Vagina (tissue), 2 donors: ENCODE measurements around the gene DAB1. TPM values are rescaled to one million over a fixed set of nuclear protein-coding genes. Genes with fewer than 3 reads are reported as not detected.

ENCODE experiments used
- DNase-seq, 2 donors: peaks; one replicate each; pipeline ENCODE4 v3.0.0-alpha.2; 2017; ENCODE audit errors: extremely low spot score in 2 of 2
- H3K27ac ChIP-seq: fragments of 200-600 bp; sonication (generic); one replicate; pipeline ENCODE4 v1.5.1; 2019
- H3K27me3 ChIP-seq: fragments of 200-600 bp; sonication (generic); one replicate; pipeline ENCODE4 v1.5.1; 2019
- H3K36me3 ChIP-seq, 2 donors: fragments of 200-600 bp; sonication (generic); one replicate each; pipeline ENCODE4 v1.5.1; 2017 to 2019
- H3K4me1 ChIP-seq: fragments of 200-600 bp; sonication (generic); one replicate; pipeline ENCODE4 v1.5.1; 2019
- H3K4me3 ChIP-seq, 2 donors: fragments of 200-600 bp; sonication (generic); 1 replicate in 1 of 2; 2 replicates in 1 of 2; pipeline ENCODE4 v1.5.1; 2016 to 2019
- H3K9me3 ChIP-seq: fragments of 200-600 bp; sonication (generic); one replicate; pipeline ENCODE4 v1.5.1; 2019
- CTCF ChIP-seq, 3 experiments: fragments of 450-650 bp in 2 of 3; fragments of 200-600 bp in 1 of 3; sonication (generic) in 1 of 3; IDR thresholded peaks; one replicate each; pipeline ENCODE4 v1.5.1; 2017 to 2019; ENCODE audit warnings: antibody characterized with exemption in 3 of 3, mild to moderate bottlenecking in 2 of 3, moderate library complexity in 2 of 3
- POLR2A ChIP-seq, 2 donors: fragments of 450-650 bp; IDR thresholded peaks; one replicate each; pipeline ENCODE4 v1.6.1; 2017; ENCODE audit warnings: antibody characterized with exemption in 2 of 2, mild to moderate bottlenecking in 2 of 2, moderate library complexity in 2 of 2
- POLR2AphosphoS5 ChIP-seq, 2 donors: sonication (generic); formaldehyde crosslinking; IDR thresholded peaks; one replicate each; pipeline ENCODE4 v1.9.0; 2017; ENCODE audit warnings: antibody characterized with exemption in 2 of 2, mild to moderate bottlenecking in 2 of 2, low read depth in 1 of 2; ENCODE audit not compliant: insufficient read depth in 1 of 2
- intact Hi-C: fragments of 100-400 bp; cut with DNase I; formaldehyde crosslinking; loops from one replicate; pipeline ENCODE4 v1.15.1; 2023
- total RNA-seq: library from RNA; depleted of rRNA; stranded (reverse); fragments of >200 nt; gene quantifications from one replicate; pipeline ENCODE4 v1.2.3, GENCODE V29; 2016

Gene DAB1
- total RNA-seq, 1 donor from 2014 or later, result 0.25 TPM

DNA sequence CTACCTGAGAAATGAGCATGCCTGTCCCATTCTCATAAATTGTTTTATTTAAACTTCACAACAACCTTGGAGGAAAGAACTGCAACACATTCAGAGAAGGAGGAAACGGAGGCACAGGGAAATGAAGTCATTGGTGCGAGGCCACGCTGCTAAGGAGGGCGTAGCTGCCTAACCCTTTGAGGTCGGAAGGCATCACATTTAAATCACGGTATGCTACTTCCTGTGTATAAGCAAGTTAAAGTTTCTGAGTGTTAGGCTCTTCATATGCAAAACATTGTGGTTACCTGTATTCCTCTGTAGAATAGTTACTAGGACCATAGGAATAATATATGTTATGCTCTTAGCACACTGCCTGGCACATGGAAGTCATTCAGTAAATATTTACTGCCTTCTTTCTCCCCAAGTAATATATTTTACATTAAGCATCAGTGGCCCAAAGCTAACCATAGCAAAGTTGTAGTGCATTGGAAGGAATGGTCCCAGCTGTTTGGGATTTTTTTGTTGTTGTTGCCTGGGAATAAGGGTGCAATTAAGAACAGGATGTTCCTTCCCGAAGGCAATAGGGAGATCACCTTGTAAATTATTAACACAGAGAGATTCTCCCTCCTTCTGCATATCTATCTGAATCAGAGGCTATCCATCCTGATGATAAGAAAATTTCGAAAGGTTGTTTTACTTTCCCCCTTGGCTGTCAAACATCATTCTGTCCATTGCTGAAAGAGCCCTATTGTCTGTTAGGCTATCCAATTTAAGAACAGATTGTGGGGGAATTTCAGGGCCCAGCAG lies 265.8 kb downstream of the DAB1 start:
- H3K4me1 ChIP-seq, result no peaks in the 10 kb centered on the region
- no peak overlapping the region for H3K4me3 ChIP-seq
- no peak for TF ChIP-seq CTCF (IDR thresholded peaks at IDR 0.05)
- TF ChIP-seq POLR2AphosphoS5 (IDR thresholded peaks at IDR 0.05; ENCODE audit: insufficient read depth in 1 of 2, low read depth in 1 of 2), result no peak
- TF ChIP-seq POLR2A (IDR thresholded peaks at IDR 0.05), result no peak
- H3K27ac ChIP-seq, result no peak overlapping the region
- no peaks in the 10 kb centered on the region for H3K9me3 ChIP-seq
- intact Hi-C loops, result no loop called here
- no peak for DNase-seq
- H3K27me3 ChIP-seq, result no peaks in the 10 kb centered on the region
- H3K36me3 ChIP-seq, result no peaks in the 10 kb centered on the region

DNA sequence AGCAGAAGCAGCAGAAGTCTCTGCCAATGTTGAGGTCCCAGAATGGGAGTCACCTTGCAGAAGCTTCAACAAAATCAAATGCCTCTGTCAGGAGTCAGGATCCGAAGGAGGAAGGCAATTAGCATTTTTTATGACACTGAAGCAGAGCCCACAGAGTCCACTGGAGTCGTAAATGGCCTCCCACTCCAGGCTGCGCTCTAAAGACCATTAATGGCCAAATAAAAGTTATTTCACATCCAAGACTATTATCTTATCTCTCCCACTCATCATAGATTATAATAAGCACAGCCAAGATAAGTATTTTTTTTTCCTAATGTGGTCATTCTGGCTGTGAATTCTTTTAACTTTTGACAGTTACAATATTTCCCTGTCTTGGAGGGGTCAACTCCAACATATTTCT lies 267.0 kb downstream of the DAB1 start:
- DNase-seq, result no peak
- Histone ChIP-seq H3K27me3 (no peaks in the 10 kb centered on the region), H3K4me3 (no peak overlapping the region), H3K27ac (no peak overlapping the region), H3K36me3 (no peaks in the 10 kb centered on the region), H3K9me3 (no peaks in the 10 kb centered on the region), H3K4me1 (no peaks in the 10 kb centered on the region)
- TF ChIP-seq CTCF (IDR thresholded peaks at IDR 0.05), result no peak
- TF ChIP-seq POLR2AphosphoS5 (IDR thresholded peaks at IDR 0.05; ENCODE audit: insufficient read depth in 1 of 2, low read depth in 1 of 2), result no peak
- intact Hi-C loops, result no loop called here

DNA sequence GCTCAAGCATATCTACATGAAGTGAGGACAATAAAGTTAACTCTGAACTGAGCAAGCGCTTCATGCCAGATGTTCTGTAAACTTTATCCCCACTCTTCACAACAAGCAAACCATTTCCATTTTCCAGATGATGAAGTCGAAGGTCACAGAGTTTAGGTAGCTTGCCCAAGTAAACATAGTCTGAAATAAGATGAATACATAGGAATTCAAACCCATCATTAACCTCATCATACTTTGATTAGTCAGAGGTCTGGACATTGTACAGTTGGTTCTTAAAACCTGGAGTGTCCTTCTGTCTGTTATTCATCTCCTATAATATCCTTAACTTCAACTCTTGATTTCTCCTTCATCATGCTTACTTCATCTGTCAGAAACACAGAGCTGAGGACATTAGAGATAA lies 277.8 kb downstream of the DAB1 start:
- Histone ChIP-seq H3K36me3 (no peaks in the 10 kb centered on the region), H3K4me3 (no peak overlapping the region), H3K9me3 (no peaks in the 10 kb centered on the region), H3K4me1 (no peaks in the 10 kb centered on the region), H3K27me3 (no peaks in the 10 kb centered on the region), H3K27ac (no peak overlapping the region)
- no peak for DNase-seq
- TF ChIP-seq POLR2A (IDR thresholded peaks at IDR 0.05), result no peak
- intact Hi-C loops, result no loop called here

- TF ChIP-seq POLR2AphosphoS5 (IDR thresholded peaks at IDR 0.05; ENCODE audit: insufficient read depth in 1 of 2, low read depth in 1 of 2) (no peak), CTCF (IDR thresholded peaks at IDR 0.05) (no peak), POLR2A (IDR thresholded peaks at IDR 0.05) (no peak)
- DNase-seq, result no peak
- no peaks in the 10 kb centered on the region for H3K4me1 ChIP-seq
- no peaks in the 10 kb centered on the region for H3K36me3 ChIP-seq
- H3K27ac ChIP-seq, result no peak overlapping the region
- no peaks in the 10 kb centered on the region for H3K9me3 ChIP-seq
- no peaks in the 10 kb centered on the region for H3K27me3 ChIP-seq
- no peak overlapping the region for H3K4me3 ChIP-seq
- intact Hi-C loops, result no loop called here
These were observed 280.9 kb downstream of the DAB1 start for GRCh38 chr1:57142999-57143398.

DNA sequence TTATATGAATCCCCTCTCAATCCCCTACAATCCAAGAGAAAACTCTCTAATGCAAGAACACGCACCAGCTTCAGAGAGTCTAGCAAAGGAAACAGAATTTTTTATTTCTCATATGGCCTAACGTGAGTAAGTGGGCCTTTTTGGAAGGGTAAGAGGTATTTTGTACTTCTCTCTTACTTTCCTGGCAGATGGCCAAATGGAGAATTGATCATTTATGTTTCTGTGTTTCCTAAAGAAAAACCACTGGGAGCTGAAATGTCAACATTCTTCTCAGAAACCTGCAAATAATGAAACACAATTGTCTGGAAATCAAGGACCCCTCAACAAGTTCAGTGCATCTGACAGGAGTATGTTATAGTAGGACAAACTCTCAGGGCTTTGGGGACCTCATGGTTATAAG lies 281.7 kb downstream of the DAB1 start:
- no peaks in the 10 kb centered on the region for H3K9me3 ChIP-seq
- H3K36me3 ChIP-seq, result no peaks in the 10 kb centered on the region
- H3K27ac ChIP-seq, result no peak overlapping the region
- no peaks in the 10 kb centered on the region for H3K4me1 ChIP-seq
- intact Hi-C loops, result no loop called here
- TF ChIP-seq POLR2A (IDR thresholded peaks at IDR 0.05), result no peak
- TF ChIP-seq CTCF (IDR thresholded peaks at IDR 0.05), result no peak
- TF ChIP-seq POLR2AphosphoS5 (IDR thresholded peaks at IDR 0.05; ENCODE audit: insufficient read depth in 1 of 2, low read depth in 1 of 2), result no peak
- H3K4me3 ChIP-seq, result no peak overlapping the region
- no peaks in the 10 kb centered on the region for H3K27me3 ChIP-seq
- DNase-seq, result no peak
